ENCODE measurements around the gene ANKS1B. TPM values are rescaled to one million over a fixed set of nuclear protein-coding genes. Genes with fewer than 3 reads are reported as not detected.

The ANKS1B gene
- total and polyA plus RNA-seq, 10 of the 15 experiments (the other 5 are each of a cell fraction or from before 2014, with no cell fraction given): 0.16 to 1.3 (median 0.82) TPM; not detected in 7

- Histone ChIP-seq H3K9me3 (replicated peaks; ENCODE audit: control insufficient read depth, insufficient read depth, low read length) (no peaks in the 10 kb centered on the region), H3K79me2 (ENCODE audit: control insufficient read depth, insufficient read depth, low read length) (no peaks in the 10 kb centered on the region), H3K4me2 (ENCODE audit: control insufficient read depth, insufficient read depth) (no peak overlapping the region), H2AFZ (ENCODE audit: control insufficient read depth, low read depth, low read length) (no peak overlapping the region), H3K4me1 (ENCODE audit: control insufficient read depth, insufficient read depth, low read length) (no peaks in the 10 kb centered on the region), H3K4me3 (no peak overlapping the region), H3K27me3 (replicated peaks in 1 of 2; ENCODE audit: control insufficient read depth in 2 of 2, insufficient read depth in 2 of 2, low read length in 1 of 2) (no peaks in the 10 kb centered on the region), H4K20me1 (ENCODE audit: control insufficient read depth, insufficient read depth) (no peaks in the 10 kb centered on the region), H3K36me3 (ENCODE audit: control insufficient read depth in 2 of 2, insufficient read depth in 2 of 2, low read length in 1 of 2) (no peaks in the 10 kb centered on the region), H3K9ac (ENCODE audit: control insufficient read depth, insufficient read depth, low read length) (no peak overlapping the region), H3K27ac (ENCODE audit: control insufficient read depth, insufficient read depth) (no peak overlapping the region)
- ATAC-seq (peak; percentile 48; the same call in 2 of the 3 replicates), DNase-seq (ENCODE audit: low read depth, low spot score) (no peak), FAIRE-seq (no peak)
- CTCF ChIA-PET: interaction anchor here (1.3 kb wide), 1 partner anchor 14 kb away, joined by 3 read pairs; no protein-coding TSS in a partner anchor
- in situ Hi-C loops (cut with MboI): no loop called here
- no TSS peak for BruUV-seq (replicated peaks)
- TF ChIP-seq ZBTB40 (IDR thresholded peaks at IDR 0.05; ENCODE audit: borderline replicate concordance): no peak
- no peak for TF ChIP-seq GATAD2B (conservative IDR thresholded peaks at IDR 0.05; ENCODE audit: low read depth)
- TF ChIP-seq ZBED1 (IDR thresholded peaks at IDR 0.05; ENCODE audit: borderline replicate concordance): no peak
- no peak for TF ChIP-seq NBN (IDR thresholded peaks at IDR 0.05)
- no peak for TF ChIP-seq ZNF384 (IDR thresholded peaks at IDR 0.05; ENCODE audit: borderline replicate concordance, low read depth, low read length)
- TF ChIP-seq EGR1 (IDR thresholded peaks at IDR 0.05; ENCODE audit: borderline replicate concordance in 1 of 2, low read depth in 2 of 2, low read length in 2 of 2): no peak
- TF ChIP-seq MYB (IDR thresholded peaks at IDR 0.05; ENCODE audit: borderline replicate concordance, low read depth, low read length): no peak
- TF ChIP-seq ETV6 (conservative IDR thresholded peaks at IDR 0.05 in 1 of 2, IDR thresholded peaks at IDR 0.05 in 1 of 2; ENCODE audit: borderline replicate concordance in 1 of 2, low read depth in 1 of 2): no peak
- no peak for TF ChIP-seq SP1 (IDR thresholded peaks at IDR 0.05; ENCODE audit: low read depth, low read length)
- TF ChIP-seq RAD51 (IDR thresholded peaks at IDR 0.05): no peak
- no peak for TF ChIP-seq TBL1XR1 (IDR thresholded peaks at IDR 0.05; ENCODE audit: low read depth, low read length)
- TF ChIP-seq JUNB (IDR thresholded peaks at IDR 0.05): no peak
- no peak for TF ChIP-seq MXI1 (IDR thresholded peaks at IDR 0.05; ENCODE audit: low read depth, low read length)
- no peak for TF ChIP-seq ZNF207 (IDR thresholded peaks at IDR 0.05; ENCODE audit: borderline replicate concordance)
- TF ChIP-seq SMC3 (IDR thresholded peaks at IDR 0.05; ENCODE audit: borderline replicate concordance, low read length): no peak
- TF ChIP-seq SIX5 (IDR thresholded peaks at IDR 0.05; ENCODE audit: low read depth, low read length, severe bottlenecking): no peak
- no peak for TF ChIP-seq SMARCA5 (IDR thresholded peaks at IDR 0.05)
- RAD21 ChIA-PET (ENCODE audit: unreplicated experiment): no interaction called here
- intact Hi-C loops (cut with micrococcal nuclease; ENCODE audit: unreplicated experiment): no loop called here
- POLR2A ChIA-PET: no interaction called here
- SMC1A ChIA-PET (ENCODE audit: uncharacterized antibody, unreplicated experiment): no interaction called here
- 34% methylated on average over 5 of the region's 5 CpGs for WGBS (ENCODE audit: insufficient coverage, insufficient replicate concordance, low lambda C conversion rate, missing lambda C conversion rate)
Measured at GRCh38 chr12:99029511-99030271, 955.0 kb downstream of the ANKS1B start.
